ENCODE measurements around the gene FAM53A. TPM values are rescaled to one million over a fixed set of nuclear protein-coding genes. Genes with fewer than 3 reads are reported as not detected.

FAM53A gene
- total and polyA plus RNA-seq, 2 of the 4 experiments (the other 2 are of a cell fraction) = 2.0 to 3.1 TPM

GRCh38 chr4:1659104-1660043 is 24.7 kb downstream of the FAM53A start:
- H2AFZ ChIP-seq (replicated peaks; ENCODE audit: low read length, poor library complexity) = no peak overlapping the region
- H2BK15ac ChIP-seq (ENCODE audit: low read depth, low read length) = no peak overlapping the region
- H3K9me1 ChIP-seq (ENCODE audit: insufficient read depth, low read length) = no peaks in the 10 kb centered on the region
- BruUV-seq (replicated peaks) = no TSS peak
- no peaks in the 10 kb centered on the region for H3K36me3 ChIP-seq (ENCODE audit: control insufficient read depth, insufficient read depth, low read length)
- no peak for TF ChIP-seq RAD21 (IDR thresholded peaks at IDR 0.05; ENCODE audit: low read length)
- no peak for TF ChIP-seq RCOR1 (IDR thresholded peaks at IDR 0.05; ENCODE audit: insufficient replicate concordance, low read length)
- no peak for TF ChIP-seq CTCF (conservative IDR thresholded peaks at IDR 0.05; ENCODE audit: low read depth, low read length)
- TF ChIP-seq POLR2A (IDR thresholded peaks at IDR 0.05; ENCODE audit: low read depth, low read length) = no peak
- TF ChIP-seq BHLHE40 (IDR thresholded peaks at IDR 0.05; ENCODE audit: low read depth, low read length) = no peak
- no peak for TF ChIP-seq MAZ (IDR thresholded peaks at IDR 0.05; ENCODE audit: borderline replicate concordance, low read depth, low read length)
- TF ChIP-seq CEBPB (IDR thresholded peaks at IDR 0.05; ENCODE audit: low read depth, low read length) = no peak
- no peak for TF ChIP-seq RFX5 (IDR thresholded peaks at IDR 0.05; ENCODE audit: low read depth, low read length)
- TF ChIP-seq NFE2L2 (IDR thresholded peaks at IDR 0.05; ENCODE audit: low read depth, low read length) = no peak
- TF ChIP-seq MXI1 (IDR thresholded peaks at IDR 0.05; ENCODE audit: borderline replicate concordance, low read depth, low read length) = no peak
- no peak overlapping the region for H4K91ac ChIP-seq (ENCODE audit: insufficient read depth, low read depth, low read length)
- no peak overlapping the region for H2BK120ac ChIP-seq (ENCODE audit: low read depth, low read length)
- no peaks in the 10 kb centered on the region for H3K9me3 ChIP-seq (ENCODE audit: control insufficient read depth, insufficient read depth, low read length)
- WGBS, 2 experiments (ENCODE audit: extremely low coverage in 2 of 2, insufficient read length in 1 of 2) = 88% methylated on average over 24 of the region's 39 CpGs; no CpG with 5 or more reads in 1 of the 2 experiments
- H3K4me1 ChIP-seq (ENCODE audit: control insufficient read depth, insufficient read depth, low read length) = no peaks in the 10 kb centered on the region
- no peak for DNase-seq
- CTCF ChIA-PET = no interaction called here
- in situ Hi-C loops (cut with MboI; ENCODE audit: low sequenced_read_pairs) (no loop called here), intact Hi-C loops (cut with micrococcal nuclease) (no loop called here), dilution Hi-C loops (cut with HindIII; ENCODE audit: low sequenced_read_pairs, unreplicated experiment) (no loop called here)
- POLR2A ChIA-PET (ENCODE audit: unreplicated experiment) = no interaction called here
- no peaks in the 10 kb centered on the region for H3K27me3 ChIP-seq (ENCODE audit: control insufficient read depth, insufficient read depth, low read length)
- no peak overlapping the region for H2AK5ac ChIP-seq (ENCODE audit: low read depth, low read length)
- no peaks in the 10 kb centered on the region for H3K79me1 ChIP-seq (ENCODE audit: low read depth in 1 of 2, low read length in 2 of 2)
- H3K27ac ChIP-seq (ENCODE audit: insufficient read depth, low read length) = no peak overlapping the region
- H3K18ac ChIP-seq (ENCODE audit: low read depth, low read length) = no peak overlapping the region
- no peaks in the 10 kb centered on the region for H4K20me1 ChIP-seq (ENCODE audit: insufficient read depth, low read length)
- no peak for ATAC-seq (ENCODE audit: low read depth)
- H2AK9ac ChIP-seq (replicated peaks; ENCODE audit: low read depth, low read length, poor library complexity) = no peak overlapping the region
- H2BK5ac ChIP-seq (ENCODE audit: low read depth, low read length, poor library complexity, severe bottlenecking) = no peak overlapping the region
- no peak overlapping the region for H4K8ac ChIP-seq (ENCODE audit: low read depth in 2 of 2, low read length in 2 of 2)
- H3K4me2 ChIP-seq (ENCODE audit: low read depth, low read length) = no peak overlapping the region
- H2BK20ac ChIP-seq (ENCODE audit: low read depth, low read length) = no peak overlapping the region
- H3K14ac ChIP-seq (replicated peaks; ENCODE audit: low read depth, low read length) = no peak overlapping the region
- H3K4ac ChIP-seq (ENCODE audit: low read depth, low read length) = no peak overlapping the region
- no peak overlapping the region for H3K9ac ChIP-seq (ENCODE audit: low read depth, low read length)
- no peak overlapping the region for H3K23ac ChIP-seq (ENCODE audit: low read depth, low read length)
- no peak overlapping the region for H3K56ac ChIP-seq (ENCODE audit: extremely low read depth, insufficient read depth, low read length)
- no peak overlapping the region for H3K4me3 ChIP-seq (ENCODE audit: insufficient read depth, low read depth, low read length)
- no peak overlapping the region for H4K5ac ChIP-seq (ENCODE audit: low read depth, low read length)
